ENCODE data around the gene MAP2K4. TPM values are rescaled to one million over a fixed set of nuclear protein-coding genes. Genes with fewer than 3 reads are reported as not detected.

MAP2K4 gene
- total and polyA plus RNA-seq, 2 of the 13 experiments (the other 11 are each of a cell fraction or from before 2014, with no cell fraction given) = 21.5 to 35.6 TPM

DNA sequence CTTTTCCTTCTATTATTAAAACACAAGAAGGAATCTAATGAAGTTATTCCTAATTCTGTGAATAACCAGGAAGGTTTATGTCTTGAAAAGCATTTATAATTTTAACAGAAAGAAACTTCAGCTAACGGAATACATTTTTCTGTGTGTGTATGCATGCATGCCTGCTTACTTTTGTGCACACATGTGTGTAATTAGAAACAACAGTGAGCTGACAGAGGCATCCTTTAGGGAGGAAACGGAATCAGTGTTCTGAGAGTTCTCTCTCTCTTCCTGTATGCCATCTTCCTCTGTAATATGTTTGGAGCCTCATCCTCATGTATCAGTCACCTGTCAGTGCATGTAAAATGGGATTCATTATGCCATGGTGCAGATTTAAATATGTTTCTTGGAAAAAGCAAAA lies 107.0 kb downstream of the MAP2K4 start (continued):
- TF ChIP-seq, protein P1, sequence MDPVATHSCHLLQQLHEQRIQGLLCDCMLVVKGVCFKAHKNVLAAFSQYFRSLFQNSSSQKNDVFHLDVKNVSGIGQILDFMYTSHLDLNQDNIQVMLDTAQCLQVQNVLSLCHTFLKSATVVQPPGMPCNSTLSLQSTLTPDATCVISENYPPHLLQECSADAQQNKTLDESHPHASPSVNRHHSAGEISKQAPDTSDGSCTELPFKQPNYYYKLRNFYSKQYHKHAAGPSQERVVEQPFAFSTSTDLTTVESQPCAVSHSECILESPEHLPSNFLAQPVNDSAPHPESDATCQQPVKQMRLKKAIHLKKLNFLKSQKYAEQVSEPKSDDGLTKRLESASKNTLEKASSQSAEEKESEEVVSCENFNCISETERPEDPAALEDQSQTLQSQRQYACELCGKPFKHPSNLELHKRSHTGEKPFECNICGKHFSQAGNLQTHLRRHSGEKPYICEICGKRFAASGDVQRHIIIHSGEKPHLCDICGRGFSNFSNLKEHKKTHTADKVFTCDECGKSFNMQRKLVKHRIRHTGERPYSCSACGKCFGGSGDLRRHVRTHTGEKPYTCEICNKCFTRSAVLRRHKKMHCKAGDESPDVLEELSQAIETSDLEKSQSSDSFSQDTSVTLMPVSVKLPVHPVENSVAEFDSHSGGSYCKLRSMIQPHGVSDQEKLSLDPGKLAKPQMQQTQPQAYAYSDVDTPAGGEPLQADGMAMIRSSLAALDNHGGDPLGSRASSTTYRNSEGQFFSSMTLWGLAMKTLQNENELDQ (CRISPR knock-in tag; IDR thresholded peaks at IDR 0.05; ENCODE audit: borderline replicate concordance) = no peak
- TF ChIP-seq SALL1 (CRISPR knock-in tag; IDR thresholded peaks at IDR 0.05) = no peak

DNA sequence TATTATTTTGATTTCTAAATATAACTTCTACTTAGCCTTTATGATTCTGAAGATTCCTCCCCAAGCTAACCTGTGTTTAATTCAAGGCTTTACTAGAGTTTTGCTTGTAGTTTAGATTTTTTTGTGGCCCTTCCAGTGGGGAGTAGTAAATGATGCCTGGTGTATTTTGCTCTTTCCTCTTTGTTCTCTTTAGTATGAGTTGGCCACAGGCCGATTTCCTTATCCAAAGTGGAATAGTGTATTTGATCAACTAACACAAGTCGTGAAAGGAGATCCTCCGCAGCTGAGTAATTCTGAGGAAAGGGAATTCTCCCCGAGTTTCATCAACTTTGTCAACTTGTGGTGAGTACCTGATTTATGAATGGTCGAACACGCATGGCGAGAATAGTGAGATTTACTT lies 108.3 kb downstream of the MAP2K4 start:
- Histone ChIP-seq H3K36me3 (replicated peaks in 1 of 2; ENCODE audit: control insufficient read depth in 1 of 2, insufficient read depth in 2 of 2, low read length in 2 of 2) (peaks cover 8 to 53% of the 10 kb centered on the region in 2 experiments), H3K4me1 (ENCODE audit: insufficient read depth, low read length) (no peaks in the 10 kb centered on the region), H3K79me2 (ENCODE audit: insufficient read depth, low read length) (no peaks in the 10 kb centered on the region), H3K9me3 (ENCODE audit: low read length) (no peaks in the 10 kb centered on the region), H3K27me3 (ENCODE audit: control insufficient read depth in 1 of 2, insufficient read depth in 2 of 2, low read length in 2 of 2) (no peaks in the 10 kb centered on the region), H4K20me1 (ENCODE audit: insufficient read depth, low read length) (no peaks in the 10 kb centered on the region), H3K4me2 (ENCODE audit: low read depth, low read length) (no peak overlapping the region), H2AFZ (ENCODE audit: low read length) (no peak overlapping the region), H3K9ac (ENCODE audit: insufficient read depth, low read depth, low read length) (no peak overlapping the region), H3K4me3 (replicated peaks in 1 of 3; ENCODE audit: insufficient read depth in 1 of 3, low read depth in 2 of 3, low read length in 3 of 3) (no peak overlapping the region), H3K27ac (ENCODE audit: extremely low read length, insufficient read depth, low read length) (no peak overlapping the region)
- ATAC-seq (no peak), DNase-seq (ENCODE audit: low spot score) (no peak), FAIRE-seq (no peak)
- no TSS peak for BruUV-seq (replicated peaks)
- intact Hi-C loops (cut with micrococcal nuclease; ENCODE audit: unreplicated experiment) = no loop called here
- in situ Hi-C loops (cut with HindIII; ENCODE audit: extremely low pct_ligation_motif_present, low pct_unique_long_range_greater_than_20kb) = no loop called here
- 96% methylated on average over 7 of the region's 7 CpGs for WGBS (ENCODE audit: low lambda C conversion rate)
- ChIA-PET CTCF (ENCODE audit: low intra/inter-chr PET ratio, low total read pairs) (no interaction called here), POLR2A (no interaction called here)
- TF ChIP-seq, protein P2, sequence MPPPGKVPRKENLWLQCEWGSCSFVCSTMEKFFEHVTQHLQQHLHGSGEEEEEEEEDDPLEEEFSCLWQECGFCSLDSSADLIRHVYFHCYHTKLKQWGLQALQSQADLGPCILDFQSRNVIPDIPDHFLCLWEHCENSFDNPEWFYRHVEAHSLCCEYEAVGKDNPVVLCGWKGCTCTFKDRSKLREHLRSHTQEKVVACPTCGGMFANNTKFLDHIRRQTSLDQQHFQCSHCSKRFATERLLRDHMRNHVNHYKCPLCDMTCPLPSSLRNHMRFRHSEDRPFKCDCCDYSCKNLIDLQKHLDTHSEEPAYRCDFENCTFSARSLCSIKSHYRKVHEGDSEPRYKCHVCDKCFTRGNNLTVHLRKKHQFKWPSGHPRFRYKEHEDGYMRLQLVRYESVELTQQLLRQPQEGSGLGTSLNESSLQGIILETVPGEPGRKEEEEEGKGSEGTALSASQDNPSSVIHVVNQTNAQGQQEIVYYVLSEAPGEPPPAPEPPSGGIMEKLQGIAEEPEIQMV (CRISPR knock-in tag; IDR thresholded peaks at IDR 0.05; ENCODE audit: low read depth) = no peak
- TF ChIP-seq CBX5 (CRISPR knock-in tag; IDR thresholded peaks at IDR 0.05; ENCODE audit: borderline replicate concordance) = no peak
- no peak for TF ChIP-seq HDAC2 (CRISPR knock-in tag; IDR thresholded peaks at IDR 0.05)
- TF ChIP-seq EED (CRISPR knock-in tag; IDR thresholded peaks at IDR 0.05) = no peak
- TF ChIP-seq ZNF749 (CRISPR knock-in tag; IDR thresholded peaks at IDR 0.05; ENCODE audit: borderline replicate concordance) = no peak
- no peak for TF ChIP-seq MXD4 (CRISPR knock-in tag; IDR thresholded peaks at IDR 0.05)
- TF ChIP-seq ZNF501 (CRISPR knock-in tag; IDR thresholded peaks at IDR 0.05) = no peak
- no peak for TF ChIP-seq ZNF772 (CRISPR knock-in tag; IDR thresholded peaks at IDR 0.05)
- no peak for TF ChIP-seq FOXK1 (CRISPR knock-in tag; IDR thresholded peaks at IDR 0.05; ENCODE audit: borderline replicate concordance, low read depth)
- TF ChIP-seq ZNF367 (CRISPR knock-in tag; IDR thresholded peaks at IDR 0.05; ENCODE audit: borderline replicate concordance) = no peak
- TF ChIP-seq SCMH1 (CRISPR knock-in tag; IDR thresholded peaks at IDR 0.05; ENCODE audit: borderline replicate concordance) = no peak
- no peak for TF ChIP-seq ZNF10 (CRISPR knock-in tag; IDR thresholded peaks at IDR 0.05; ENCODE audit: borderline replicate concordance, low read depth)
- TF ChIP-seq, protein P3, sequence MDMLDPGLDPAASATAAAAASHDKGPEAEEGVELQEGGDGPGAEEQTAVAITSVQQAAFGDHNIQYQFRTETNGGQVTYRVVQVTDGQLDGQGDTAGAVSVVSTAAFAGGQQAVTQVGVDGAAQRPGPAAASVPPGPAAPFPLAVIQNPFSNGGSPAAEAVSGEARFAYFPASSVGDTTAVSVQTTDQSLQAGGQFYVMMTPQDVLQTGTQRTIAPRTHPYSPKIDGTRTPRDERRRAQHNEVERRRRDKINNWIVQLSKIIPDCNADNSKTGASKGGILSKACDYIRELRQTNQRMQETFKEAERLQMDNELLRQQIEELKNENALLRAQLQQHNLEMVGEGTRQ (IDR thresholded peaks at IDR 0.05; ENCODE audit: low read depth, low read length) = no peak
- TF ChIP-seq, protein P3 (CRISPR knock-in tag; IDR thresholded peaks at IDR 0.05; ENCODE audit: borderline replicate concordance) = no peak
- no peak for TF ChIP-seq ZNF572 (CRISPR knock-in tag; IDR thresholded peaks at IDR 0.05)
- no peak for TF ChIP-seq KDM3A (CRISPR knock-in tag; IDR thresholded peaks at IDR 0.05; ENCODE audit: low read depth)
- TF ChIP-seq EEA1 (CRISPR knock-in tag; IDR thresholded peaks at IDR 0.05; ENCODE audit: borderline replicate concordance) = no peak
